ENCODE data around the gene NKAIN2. TPM values are rescaled to one million over a fixed set of nuclear protein-coding genes. Genes with fewer than 3 reads are reported as not detected.

NKAIN2 gene
- total and polyA plus RNA-seq, 9 of the 15 experiments (the other 6 are each of a cell fraction or from before 2014, with no cell fraction given): not detected

GRCh38 chr6:124870611-124871459 is 1067.2 kb downstream of the NKAIN2 start (continued):
- TF ChIP-seq DACH1 (IDR thresholded peaks at IDR 0.05; ENCODE audit: partially characterized antibody) (no peak), TEAD4 (IDR thresholded peaks at IDR 0.05; ENCODE audit: low read length) (peak; percentile 31; the same call in 1 of the 2 replicates), TEAD4 (CRISPR knock-in tag; IDR thresholded peaks at IDR 0.05; ENCODE audit: borderline replicate concordance) (no peak), RAD21 (CRISPR knock-in tag; conservative IDR thresholded peaks at IDR 0.05 in 1 of 2, IDR thresholded peaks at IDR 0.05 in 1 of 2) (peak; percentile 95 to 96), CTCF (IDR thresholded peaks at IDR 0.05 in 2 of 3, conservative IDR thresholded peaks at IDR 0.05 in 1 of 3; ENCODE audit: insufficient read depth in 2 of 3, low read depth in 1 of 3, low read length in 3 of 3) (peak; percentile 40 to 85 (median 55); a peak in 4 of 6 replicates), CEBPG (CRISPR knock-in tag; IDR thresholded peaks at IDR 0.05) (no peak), CEBPG (tag; conservative IDR thresholded peaks at IDR 0.05 in 1 of 2, IDR thresholded peaks at IDR 0.05 in 1 of 2) (no peak), ZBTB33 (CRISPR knock-in tag; IDR thresholded peaks at IDR 0.05) (no peak), ZBTB26 (CRISPR knock-in tag; IDR thresholded peaks at IDR 0.05) (no peak), ZNF263 (CRISPR knock-in tag; IDR thresholded peaks at IDR 0.05; ENCODE audit: borderline replicate concordance) (no peak), ZNF830 (CRISPR knock-in tag; IDR thresholded peaks at IDR 0.05) (no peak), KDM4B (IDR thresholded peaks at IDR 0.05; ENCODE audit: borderline replicate concordance in 2 of 2, low read depth in 1 of 2) (0 out of 4 replicates have a peak, but pooled peaks of 1 of the 2 experiments have one; percentile 15), ARID2 (IDR thresholded peaks at IDR 0.05) (peak; percentile 77), SMC3 (conservative IDR thresholded peaks at IDR 0.05; ENCODE audit: insufficient read depth, low read depth, low read length) (peak; percentile 58; the same call in 1 of the 2 replicates), FOXJ2 (tag; IDR thresholded peaks at IDR 0.05) (0 out of 2 replicates have a peak, but pooled peaks have one; percentile 55), CC2D1A (IDR thresholded peaks at IDR 0.05) (peak; percentile 65; the same call in 1 of the 2 replicates), EP400 (IDR thresholded peaks at IDR 0.05) (peak; percentile 20)
